ENCODE results near the gene FRMD8. TPM values are rescaled to one million over a fixed set of nuclear protein-coding genes. Genes with fewer than 3 reads are reported as not detected.

The FRMD8 gene
- total RNA-seq, 1 experiment from 2014 or later = 68.3 TPM

- Histone ChIP-seq H3F3A (ENCODE audit: low read length, unreplicated experiment) (peaks cover 89% of the 10 kb centered on the region), H3K27ac (ENCODE audit: low read length) (peak overlapping the region; percentile 99), H3K36me3 (ENCODE audit: low read depth, low read length) (peaks cover 36% of the 10 kb centered on the region), H3K9me3 (ENCODE audit: low read length) (no peaks in the 10 kb centered on the region), H3K4me1 (ENCODE audit: insufficient read depth, low read length) (peaks cover 22% of the 10 kb centered on the region), H3K9ac (ENCODE audit: low read length) (no peak overlapping the region), H3K9me2 (replicated peaks; ENCODE audit: low read length) (no peaks in the 10 kb centered on the region), H3K4me2 (ENCODE audit: low read length) (peak overlapping the region; percentile 97), H3K4me3 (ENCODE audit: low read length) (peak overlapping the region; percentile 93; the same call in 1 of the 2 replicates), H4K20me1 (ENCODE audit: low read length) (peaks cover 83% of the 10 kb centered on the region), H2AFZ (ENCODE audit: low read length) (no peak overlapping the region), H3K79me2 (ENCODE audit: low read length) (peaks cover 96% of the 10 kb centered on the region), H3K27me3 (ENCODE audit: low read length) (no peaks in the 10 kb centered on the region)
- CTCF ChIA-PET = no interaction called here
- ATAC-seq = peak; percentile 9
- no TSS peak for BruUV-seq (replicated peaks)
- TF ChIP-seq CTCF (conservative IDR thresholded peaks at IDR 0.05; ENCODE audit: low read depth, low read length) (no peak), EZH2 (IDR thresholded peaks at IDR 0.05; ENCODE audit: low read length, unreplicated experiment) (no peak), EZH2phosphoT487 (IDR thresholded peaks at IDR 0.05; ENCODE audit: borderline replicate concordance, low read length) (no peak)
- POLR2A ChIA-PET (ENCODE audit: unreplicated experiment) = interaction anchor here (0.9 kb wide), 1 partner anchor 79 kb away, joined by 4 read pairs; no protein-coding TSS in a partner anchor
- intact Hi-C loops (cut with micrococcal nuclease) = no loop called here
- DNase-seq = peak; percentile 50
Measured at GRCh38 chr11:65427691-65428577, 41.5 kb downstream of the FRMD8 start.

GRCh38 chr11:65428578-65429067 lies 42.2 kb downstream of the FRMD8 start:
- H3K9me3 ChIP-seq (ENCODE audit: low read length) = no peaks in the 10 kb centered on the region
- H3K4me1 ChIP-seq (ENCODE audit: insufficient read depth, low read length) = peaks cover 22% of the 10 kb centered on the region
- POLR2A ChIA-PET (ENCODE audit: unreplicated experiment) = interaction anchor here (0.9 kb wide), 1 partner anchor 79 kb away, joined by 4 read pairs; no protein-coding TSS in a partner anchor
- peaks cover 29% of the 10 kb centered on the region for H3K36me3 ChIP-seq (ENCODE audit: low read depth, low read length)
- no TSS peak for BruUV-seq (replicated peaks)
- intact Hi-C loops (cut with micrococcal nuclease) = no loop called here
- CTCF ChIA-PET = no interaction called here
- H2AFZ ChIP-seq (ENCODE audit: low read length) = no peak overlapping the region
- no peaks in the 10 kb centered on the region for H3K27me3 ChIP-seq (ENCODE audit: low read length)
- ATAC-seq = peak; percentile 2; the same call in 1 of the 2 replicates
- no peak for DNase-seq
- H3F3A ChIP-seq (ENCODE audit: low read length, unreplicated experiment) = peaks cover 87% of the 10 kb centered on the region
- H3K9me2 ChIP-seq (replicated peaks; ENCODE audit: low read length) = no peaks in the 10 kb centered on the region
- TF ChIP-seq EZH2phosphoT487 (IDR thresholded peaks at IDR 0.05; ENCODE audit: borderline replicate concordance, low read length) = no peak
- no peak for TF ChIP-seq EZH2 (IDR thresholded peaks at IDR 0.05; ENCODE audit: low read length, unreplicated experiment)
- peak overlapping the region; percentile 93; the same call in 1 of the 2 replicates for H3K4me3 ChIP-seq (ENCODE audit: low read length)
- peak overlapping the region; percentile 99; the same call in 1 of the 2 replicates for H3K27ac ChIP-seq (ENCODE audit: low read length)
- H4K20me1 ChIP-seq (ENCODE audit: low read length) = peaks cover 76% of the 10 kb centered on the region
- peaks cover 94% of the 10 kb centered on the region for H3K79me2 ChIP-seq (ENCODE audit: low read length)
- H3K4me2 ChIP-seq (ENCODE audit: low read length) = peak overlapping the region; percentile 97
- H3K9ac ChIP-seq (ENCODE audit: low read length) = no peak overlapping the region

DNA sequence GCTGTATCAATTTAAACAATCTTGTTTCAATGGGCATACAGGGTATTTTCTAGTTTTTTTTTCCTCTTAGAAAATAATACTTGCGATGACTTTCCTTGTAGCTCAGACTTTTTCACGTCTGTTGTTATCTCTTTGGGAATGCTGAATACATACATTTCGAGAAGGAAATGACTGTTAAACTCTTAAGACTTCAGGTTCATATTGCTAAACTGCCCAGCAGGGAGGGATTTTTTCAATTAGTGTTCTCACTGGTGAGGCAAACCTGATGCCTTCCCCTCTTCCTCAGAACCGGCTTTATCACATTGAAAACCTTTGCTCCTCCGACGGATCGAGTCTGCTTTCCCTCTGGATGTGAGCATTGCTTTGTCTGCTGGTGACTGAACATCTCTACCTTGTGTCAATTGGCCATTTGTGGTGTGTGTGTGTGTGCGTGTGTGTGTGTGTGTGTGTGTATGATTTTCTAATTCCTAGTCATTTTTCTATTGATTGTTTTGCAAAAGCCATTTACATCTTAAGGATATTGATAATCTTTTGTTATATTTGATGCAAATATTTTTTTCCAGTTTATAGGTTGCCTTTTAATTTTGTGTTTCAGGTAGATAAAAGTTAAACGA lies 42.7 kb downstream of the FRMD8 start:
- no peak for ATAC-seq
- Histone ChIP-seq H3K9me3 (ENCODE audit: low read length) (no peaks in the 10 kb centered on the region), H3K27me3 (ENCODE audit: low read length) (no peaks in the 10 kb centered on the region), H2AFZ (ENCODE audit: low read length) (no peak overlapping the region), H3K79me2 (ENCODE audit: low read length) (peaks cover 92% of the 10 kb centered on the region), H3K4me3 (ENCODE audit: low read length) (no peak overlapping the region), H3K4me1 (ENCODE audit: insufficient read depth, low read length) (peaks cover 22% of the 10 kb centered on the region), H4K20me1 (ENCODE audit: low read length) (peaks cover 71% of the 10 kb centered on the region), H3K9me2 (replicated peaks; ENCODE audit: low read length) (no peaks in the 10 kb centered on the region), H3F3A (ENCODE audit: low read length, unreplicated experiment) (peaks cover 82% of the 10 kb centered on the region), H3K9ac (ENCODE audit: low read length) (no peak overlapping the region), H3K27ac (ENCODE audit: low read length) (0 out of 2 replicates have a peak overlapping the region, but pooled peaks have one; percentile 2), H3K36me3 (ENCODE audit: low read depth, low read length) (peaks cover 27% of the 10 kb centered on the region), H3K4me2 (ENCODE audit: low read length) (peak overlapping the region; percentile 97; the same call in 1 of the 2 replicates)
- intact Hi-C loops (cut with micrococcal nuclease) = no loop called here
- TF ChIP-seq EZH2 (IDR thresholded peaks at IDR 0.05; ENCODE audit: low read length, unreplicated experiment) (no peak), EZH2phosphoT487 (IDR thresholded peaks at IDR 0.05; ENCODE audit: borderline replicate concordance, low read length) (no peak), CTCF (conservative IDR thresholded peaks at IDR 0.05; ENCODE audit: low read depth, low read length) (no peak)
- no TSS peak for BruUV-seq (replicated peaks)
- ChIA-PET CTCF (no interaction called here), POLR2A (ENCODE audit: unreplicated experiment) (interaction anchor here (0.9 kb wide), 1 partner anchor 78 kb away, joined by 4 read pairs; no protein-coding TSS in a partner anchor)
- peak; percentile 38 for DNase-seq
